BJ (cell line): ENCODE results near the gene LYPD5. TPM values are rescaled to one million over a fixed set of nuclear protein-coding genes. Genes with fewer than 3 reads are reported as not detected.

Experiments
- CTCF ChIA-PET: fragments of 350-600 bp; formaldehyde crosslinking; extraction: SDS; loops from one replicate; lab custom pipeline; 2021; ENCODE audit warnings: antibody characterized with exemption, inconsistent platforms; lab: Yijun Ruan, JAX
- POLR2A ChIA-PET: fragments of 300-600 bp; sonication (Branson Sonifier 250); formaldehyde crosslinking; extraction: SDS; loops from one replicate; lab custom pipeline; 2021; ENCODE audit warnings: antibody characterized with exemption; lab: Charles Lee
- DNase-seq: peaks from one replicate; pipeline ENCODE4 v3.0.0-alpha.2; 2011; ENCODE audit warnings: low read depth
- H3K27me3 ChIP-seq: 2 replicates; pipeline ENCODE4 v1.6.0; 2011; ENCODE audit warnings: low read length; ENCODE audit not compliant: control insufficient read depth, insufficient read depth
- H3K36me3 ChIP-seq: 2 replicates; pipeline ENCODE4 v1.5.1; 2011; ENCODE audit warnings: low read length; ENCODE audit not compliant: control insufficient read depth, insufficient read depth
- H3K4me3 ChIP-seq: 2 replicates; pipeline ENCODE4 v1.5.1; 2011; ENCODE audit warnings: low read depth, mild to moderate bottlenecking, control low read depth, low read length
- polyA minus RNA-seq: library from RNA; depleted of rRNA, polyadenylated mRNA; stranded (reverse); fragments of >200 nt; gene quantifications from 2 replicates; pipeline ENCODE4 v1.2.3, GENCODE V29; 2011; rRNA and poly(A)+ RNA removed
- polyA plus RNA-seq: library from polyadenylated mRNA; depleted of rRNA; stranded (reverse); fragments of >200 nt; gene quantifications from 2 replicates; pipeline ENCODE4 v1.2.3, GENCODE V29; 2011; rRNA removed
- TF ChIP-seq, protein P1 (sequence below): IDR thresholded peaks from 2 replicates; pipeline ENCODE4 v1.5.1; 2011; ENCODE audit warnings: low read depth, mild to moderate bottlenecking, control low read depth, inconsistent platforms, low read length, moderate library complexity; ENCODE audit not compliant: insufficient read depth

LYPD5 gene, protein sequence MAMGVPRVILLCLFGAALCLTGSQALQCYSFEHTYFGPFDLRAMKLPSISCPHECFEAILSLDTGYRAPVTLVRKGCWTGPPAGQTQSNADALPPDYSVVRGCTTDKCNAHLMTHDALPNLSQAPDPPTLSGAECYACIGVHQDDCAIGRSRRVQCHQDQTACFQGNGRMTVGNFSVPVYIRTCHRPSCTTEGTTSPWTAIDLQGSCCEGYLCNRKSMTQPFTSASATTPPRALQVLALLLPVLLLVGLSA
- 0.40 and 0.50 TPM in 2 replicates for polyA plus RNA-seq
- 0.46 and 0.66 TPM in 2 replicates for polyA minus RNA-seq

DNA sequence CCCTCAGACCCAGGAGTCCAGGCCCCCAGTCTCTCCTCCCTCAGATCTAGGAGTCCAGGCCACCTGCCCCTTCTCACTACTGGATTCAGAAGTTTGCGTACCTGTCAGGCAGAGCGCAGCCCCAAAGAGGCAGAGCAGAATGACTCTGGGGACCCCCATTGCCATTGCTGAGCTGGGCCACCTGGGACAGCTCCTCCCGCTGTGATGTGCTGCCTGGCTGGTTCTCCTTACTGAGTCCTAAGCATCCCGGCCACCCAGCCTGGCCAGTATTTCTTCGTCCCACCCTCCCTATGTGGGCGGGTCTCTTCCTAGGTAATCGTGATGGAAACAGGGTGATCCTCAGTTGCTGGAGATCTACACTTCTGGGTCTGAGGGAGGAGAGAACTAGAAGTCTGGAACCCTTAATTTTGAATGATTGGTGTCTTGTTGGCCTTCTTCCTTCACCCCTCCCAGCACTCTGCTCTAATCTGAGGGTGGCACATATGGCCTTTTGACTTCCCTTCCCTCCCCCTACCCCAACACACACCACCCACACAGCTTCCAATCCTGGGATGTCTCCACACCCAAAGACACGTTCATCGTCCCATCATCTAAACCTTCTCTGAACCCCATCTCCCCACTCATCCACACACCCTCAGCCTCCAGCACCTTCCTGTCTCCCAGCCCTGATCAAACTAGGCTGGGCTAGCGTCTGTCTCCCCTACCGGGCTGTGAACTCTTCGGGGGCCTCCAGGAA is at the start of gene LYPD5:
Gene LYPD5 (minus strand): TSS at position 232 of the 736 bp plus-strand sequence. CDS start 67 bp downstream, at position 165.
- no peak for DNase-seq
- CTCF ChIA-PET = interaction anchor here (1.1 kb wide), 1 partner anchor 47 kb away, joined by 3 read pairs; the partner anchor contains the start of gene SMG9
- POLR2A ChIA-PET = no interaction called here

GRCh38 chr19:43848821-43849220 is 46.6 kb upstream of the LYPD5 start:
- ChIA-PET POLR2A (no interaction called here), CTCF (no interaction called here)
- Histone ChIP-seq H3K4me3 (no peak overlapping the region), H3K27me3 (no peaks in the 10 kb centered on the region), H3K36me3 (peaks cover 6% of the 10 kb centered on the region)
- DNase-seq = no peak
- TF ChIP-seq, protein P1, sequence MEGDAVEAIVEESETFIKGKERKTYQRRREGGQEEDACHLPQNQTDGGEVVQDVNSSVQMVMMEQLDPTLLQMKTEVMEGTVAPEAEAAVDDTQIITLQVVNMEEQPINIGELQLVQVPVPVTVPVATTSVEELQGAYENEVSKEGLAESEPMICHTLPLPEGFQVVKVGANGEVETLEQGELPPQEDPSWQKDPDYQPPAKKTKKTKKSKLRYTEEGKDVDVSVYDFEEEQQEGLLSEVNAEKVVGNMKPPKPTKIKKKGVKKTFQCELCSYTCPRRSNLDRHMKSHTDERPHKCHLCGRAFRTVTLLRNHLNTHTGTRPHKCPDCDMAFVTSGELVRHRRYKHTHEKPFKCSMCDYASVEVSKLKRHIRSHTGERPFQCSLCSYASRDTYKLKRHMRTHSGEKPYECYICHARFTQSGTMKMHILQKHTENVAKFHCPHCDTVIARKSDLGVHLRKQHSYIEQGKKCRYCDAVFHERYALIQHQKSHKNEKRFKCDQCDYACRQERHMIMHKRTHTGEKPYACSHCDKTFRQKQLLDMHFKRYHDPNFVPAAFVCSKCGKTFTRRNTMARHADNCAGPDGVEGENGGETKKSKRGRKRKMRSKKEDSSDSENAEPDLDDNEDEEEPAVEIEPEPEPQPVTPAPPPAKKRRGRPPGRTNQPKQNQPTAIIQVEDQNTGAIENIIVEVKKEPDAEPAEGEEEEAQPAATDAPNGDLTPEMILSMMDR = no peak

More for the DNA sequence above, at the start of gene LYPD5:
- Histone ChIP-seq H3K27me3 (peaks cover 4% of the 10 kb centered on the region; the same call in 1 of the 2 replicates), H3K4me3 (no peak within 1 kb of the TSS), H3K36me3 (no peaks in the 10 kb centered on the region)
- TF ChIP-seq, protein P1 = no peak

DNA sequence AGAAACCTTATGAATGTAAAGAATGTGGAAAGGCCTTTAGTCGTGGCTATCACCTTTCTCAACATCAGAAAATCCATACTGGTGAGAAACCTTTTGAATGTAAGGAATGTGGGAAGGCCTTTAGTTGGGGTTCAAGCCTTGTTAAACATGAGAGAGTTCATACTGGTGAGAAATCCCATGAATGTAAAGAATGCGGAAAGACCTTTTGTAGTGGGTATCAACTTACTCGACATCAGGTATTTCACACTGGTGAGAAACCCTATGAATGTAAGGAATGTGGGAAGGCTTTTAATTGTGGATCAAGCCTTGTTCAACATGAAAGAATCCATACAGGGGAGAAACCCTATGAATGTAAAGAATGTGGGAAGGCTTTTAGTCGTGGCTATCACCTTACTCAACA is 45.6 kb upstream of the LYPD5 start:
- Histone ChIP-seq H3K36me3 (peaks cover 6% of the 10 kb centered on the region), H3K27me3 (no peaks in the 10 kb centered on the region), H3K4me3 (no peak overlapping the region)
- no peak for DNase-seq
- TF ChIP-seq, protein P1 = no peak
- CTCF ChIA-PET = no interaction called here
- POLR2A ChIA-PET = no interaction called here

DNA sequence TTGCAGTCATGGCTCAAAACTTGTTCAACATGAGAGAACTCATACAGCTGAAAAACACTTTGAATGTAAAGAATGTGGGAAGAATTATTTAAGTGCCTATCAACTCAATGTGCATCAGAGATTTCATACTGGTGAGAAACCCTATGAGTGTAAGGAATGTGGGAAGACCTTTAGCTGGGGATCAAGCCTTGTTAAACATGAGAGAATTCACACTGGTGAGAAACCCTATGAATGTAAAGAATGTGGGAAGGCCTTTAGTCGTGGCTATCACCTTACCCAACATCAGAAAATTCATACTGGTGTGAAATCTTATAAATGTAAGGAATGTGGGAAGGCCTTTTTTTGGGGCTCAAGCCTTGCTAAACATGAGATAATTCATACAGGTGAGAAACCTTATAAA is 45.0 kb upstream of the LYPD5 start:
- CTCF ChIA-PET = no interaction called here
- POLR2A ChIA-PET = no interaction called here

GRCh38 chr19:43842007-43842406 is 39.8 kb upstream of the LYPD5 start:
- Histone ChIP-seq H3K4me3 (no peak overlapping the region), H3K27me3 (no peaks in the 10 kb centered on the region), H3K36me3 (peaks cover 11% of the 10 kb centered on the region)
- DNase-seq = no peak
- POLR2A ChIA-PET = no interaction called here
- TF ChIP-seq, protein P1 = no peak
- CTCF ChIA-PET = no interaction called here

More for the DNA sequence above, 45.0 kb upstream of the LYPD5 start:
- no peaks in the 10 kb centered on the region for H3K27me3 ChIP-seq
- H3K36me3 ChIP-seq = peaks cover 9% of the 10 kb centered on the region
- no peak for DNase-seq
- TF ChIP-seq, protein P1 = no peak
- no peak overlapping the region for H3K4me3 ChIP-seq
